SK-N-SH treated with all-trans-retinoic acid at 6 μM for 48 hours (cell line): ENCODE results near the gene CD274.

ENCODE experiments used
- CREB5 ChIP-seq: fragments of 250-450 bp; sonication (Bioruptor Pico); IDR thresholded peaks from 2 replicates; pipeline ENCODE4 v1.5.1; 2020; ENCODE audit warnings: low read depth, mild to moderate bottlenecking, moderate library complexity
- GLIS3 ChIP-seq: fragments of 250-450 bp; sonication (Bioruptor Pico); IDR thresholded peaks from 2 replicates; pipeline ENCODE4 v1.5.0; 2020; ENCODE audit warnings: mild to moderate bottlenecking, moderate library complexity
- PATZ1 ChIP-seq: fragments of 250-450 bp; sonication (Bioruptor Pico); IDR thresholded peaks from 2 replicates; pipeline ENCODE4 v1.8.0; 2020; ENCODE audit warnings: mild to moderate bottlenecking, moderate library complexity, borderline replicate concordance
- RARB ChIP-seq: fragments of 250-450 bp; sonication (Bioruptor Pico); IDR thresholded peaks from 2 replicates; pipeline ENCODE4 v1.8.0; 2021; ENCODE audit warnings: mild to moderate bottlenecking, moderate library complexity
- TSHZ2 ChIP-seq: fragments of 250-450 bp; sonication (Bioruptor Pico); IDR thresholded peaks from 2 replicates; pipeline ENCODE4 v1.5.0; 2020; ENCODE audit warnings: mild to moderate bottlenecking, moderate library complexity
- ZFP3 ChIP-seq: fragments of 250-450 bp; sonication (Bioruptor Pico); IDR thresholded peaks from 2 replicates; pipeline ENCODE4 v1.5.0; 2020; ENCODE audit warnings: mild to moderate bottlenecking, moderate library complexity

GRCh38 chr9:5418481-5418880 lies 31.9 kb upstream of the CD274 start:
- no peak for TF ChIP-seq TSHZ2 (CRISPR knock-in tag)
- no peak for TF ChIP-seq GLIS3 (CRISPR knock-in tag)
- no peak for TF ChIP-seq PATZ1 (CRISPR knock-in tag)
- no peak for TF ChIP-seq CREB5 (CRISPR knock-in tag)
- no peak for TF ChIP-seq RARB (CRISPR knock-in tag)
- TF ChIP-seq ZFP3 (CRISPR knock-in tag): no peak
